Caco-2 (cell line): ENCODE measurements around the gene RANGAP1. TPM values are rescaled to one million over a fixed set of nuclear protein-coding genes. Genes with fewer than 3 reads are reported as not detected.

Experiments used
- BruUV-seq: library from RNA; stranded (reverse); fragments of 400-500 nt; replicated peaks from 2 replicates; lab custom pipeline; 2021; lab: Mats Ljungman, UMichigan
- CTCF ChIA-PET: fragments of 300-600 bp; sonication (Branson Sonifier 250); formaldehyde crosslinking; loops from one replicate; lab custom pipeline; 2022; ENCODE audit warnings: antibody characterized with exemption; lab: Charles Lee
- POLR2A ChIA-PET: fragments of 300-600 bp; sonication (Branson Sonifier 250); formaldehyde crosslinking; loops from one replicate; lab custom pipeline; 2022; ENCODE audit warnings: antibody characterized with exemption; lab: Charles Lee
- DNase-seq, 2 experiments: peaks; one replicate each; pipeline versions ENCODE4 v3.0.0 to v3.0.0-alpha.2; 2020 to 2022
- H3K27me3 ChIP-seq: replicated peaks from 2 replicates; pipeline ENCODE4 v1.6.0; 2011; ENCODE audit warnings: low read length; ENCODE audit not compliant: control insufficient read depth, insufficient read depth
- H3K36me3 ChIP-seq: 2 replicates; pipeline ENCODE4 v1.5.1; 2011; ENCODE audit warnings: low read length; ENCODE audit not compliant: control insufficient read depth, insufficient read depth
- H3K4me1 ChIP-seq: fragments of 250-450 bp; sonication (Bioruptor Pico); 2 replicates; pipeline ENCODE4 v1.5.1; 2020; ENCODE audit warnings: mild to moderate bottlenecking
- H3K4me3 ChIP-seq: 2 replicates; pipeline ENCODE4 v1.5.1; 2011; ENCODE audit warnings: low read depth, mild to moderate bottlenecking, control low read depth, low read length
- H3K9me3 ChIP-seq: fragments of 250-450 bp; sonication (Bioruptor Pico); 2 replicates; pipeline ENCODE4 v1.5.1; 2020; ENCODE audit warnings: mild to moderate bottlenecking, moderate library complexity
- H3K27ac Mint-ChIP-seq: one replicate; pipeline ENCODE4 v1.8.0; 2022; ENCODE audit warnings: mixed read lengths; ENCODE audit not compliant: unreplicated experiment
- H3K27me3 Mint-ChIP-seq: one replicate; pipeline ENCODE4 v1.8.0; 2022; ENCODE audit warnings: mixed read lengths; ENCODE audit not compliant: insufficient read depth, unreplicated experiment
- H3K36me3 Mint-ChIP-seq: one replicate; pipeline ENCODE4 v1.8.0; 2022; ENCODE audit warnings: mild to moderate bottlenecking, mixed read lengths; ENCODE audit not compliant: insufficient read depth, unreplicated experiment
- H3K4me1 Mint-ChIP-seq: one replicate; pipeline ENCODE4 v1.8.0; 2022; ENCODE audit warnings: low read depth, mixed read lengths; ENCODE audit not compliant: unreplicated experiment
- H3K4me3 Mint-ChIP-seq: one replicate; pipeline ENCODE4 v1.8.0; 2022; ENCODE audit warnings: mild to moderate bottlenecking, moderate library complexity, mixed read lengths; ENCODE audit not compliant: unreplicated experiment
- H3K9me3 Mint-ChIP-seq: one replicate; pipeline ENCODE4 v1.8.0; 2022; ENCODE audit warnings: mixed read lengths; ENCODE audit not compliant: unreplicated experiment
- intact Hi-C: fragments of 100-400 bp; cut with micrococcal nuclease; formaldehyde crosslinking; loops from one replicate; pipeline ENCODE4 v1.10.0; 2022; ENCODE audit not compliant: unreplicated experiment
- microRNA-seq: library from miRNA; unstranded; fragments of <30 nt; microRNA quantifications from one replicate; pipeline ENCODE4 v1.2.0, GENCODE V29; 2022
- total RNA-seq: library from RNA; stranded (reverse); gene quantifications from 2 replicates; pipeline ENCODE4 v1.2.3, GENCODE V29; 2022
- TF ChIP-seq, protein P1 (sequence below), 2 experiments: fragments of 200-600 bp in 1 of 2; IDR thresholded peaks; 1 replicate in 1 of 2; 2 replicates in 1 of 2; pipeline versions ENCODE4 v1.5.1 to v1.8.0; 2011 to 2022; ENCODE audit warnings: antibody characterized with exemption in 1 of 2, control low read depth in 1 of 2, inconsistent platforms in 1 of 2, low read depth in 1 of 2, low read length in 1 of 2, mild to moderate bottlenecking in 1 of 2, moderate library complexity in 1 of 2; ENCODE audit not compliant: insufficient read depth in 1 of 2, severe bottlenecking in 1 of 2, unreplicated experiment in 1 of 2

The RANGAP1 gene
- total RNA-seq, 1 experiment from 2014 or later: 106 TPM

DNA sequence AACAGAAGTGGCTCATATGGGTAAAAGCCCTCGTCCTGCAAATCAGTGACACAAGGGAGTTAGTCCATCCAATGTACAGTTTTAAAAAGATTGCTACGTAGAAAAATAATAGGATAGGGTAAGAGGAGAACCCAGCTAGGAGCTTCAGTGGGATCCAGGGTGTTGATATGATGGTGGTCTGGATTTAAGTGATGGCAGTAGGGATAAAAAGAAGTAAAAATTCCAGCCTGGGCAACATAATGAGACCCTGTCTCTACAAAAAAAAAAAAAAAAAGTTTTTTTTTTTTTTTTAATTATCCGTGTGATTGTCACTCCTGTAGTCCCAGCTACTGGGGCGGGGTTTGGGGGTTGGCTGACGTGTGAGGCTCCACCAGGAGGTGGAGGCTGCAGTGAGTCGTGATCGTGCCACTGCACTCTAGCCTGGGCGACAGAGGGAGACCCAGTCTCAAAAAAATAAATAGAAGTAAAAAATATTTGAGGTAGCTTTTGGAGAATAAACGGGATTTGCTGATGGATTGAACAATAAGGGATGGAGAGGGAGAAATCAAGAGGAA is 87.9 kb downstream of the RANGAP1 start:
- Mint-ChIP-seq H3K4me1 (peaks cover 11% of the 10 kb centered on the region), H3K27ac (no peak overlapping the region), H3K27me3 (peaks cover 5% of the 10 kb centered on the region)

DNA sequence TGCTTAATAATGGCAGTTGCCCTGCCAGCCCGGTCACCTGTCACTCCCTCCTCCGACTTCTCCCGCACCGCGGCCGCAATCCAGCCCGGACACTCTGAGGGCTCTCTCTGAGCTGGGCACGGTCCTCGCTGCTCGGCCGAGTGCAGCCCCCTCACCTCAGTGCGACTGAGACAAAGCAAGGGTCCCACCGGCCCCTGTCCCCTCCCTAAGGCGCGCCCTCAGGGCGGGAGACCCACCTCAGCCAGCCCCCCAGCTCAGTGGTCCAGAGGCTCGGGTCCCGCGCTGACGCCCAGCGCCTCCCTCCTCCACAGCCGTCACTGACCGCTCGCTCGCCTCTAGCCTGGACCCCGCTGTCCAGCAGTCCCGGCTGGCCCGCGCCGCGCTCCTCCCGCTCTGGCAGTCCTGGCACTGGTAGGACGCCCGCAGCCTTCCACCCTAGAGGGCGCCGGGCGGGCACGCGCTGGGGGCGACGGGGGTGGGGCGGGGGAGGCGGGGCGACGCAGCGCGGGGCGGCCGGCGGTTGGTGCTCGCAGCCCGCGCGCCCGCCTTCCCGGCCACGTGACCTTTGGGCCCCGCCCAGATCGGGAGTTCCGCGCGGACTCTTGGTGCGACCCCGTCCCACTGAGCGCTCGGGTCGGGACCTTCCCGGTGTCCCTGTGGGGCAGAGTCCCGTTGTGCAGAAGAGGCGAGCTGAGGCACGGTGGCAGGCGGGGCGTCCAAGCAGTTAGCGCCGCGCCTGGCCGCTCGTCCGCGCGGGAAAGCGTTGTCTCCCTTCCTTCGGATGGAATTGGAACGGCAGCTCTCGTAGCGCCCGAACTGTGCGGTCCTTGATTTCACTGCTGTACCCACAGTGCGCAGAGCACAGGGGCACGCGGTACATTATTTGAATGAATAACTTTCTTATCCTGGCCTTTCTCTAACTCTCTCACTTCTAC is 88.7 kb downstream of the RANGAP1 start:
- POLR2A ChIA-PET: interaction anchor here (0.6 to 0.8 kb wide), 5 partner anchors 10 to 246 kb away, joined by 3 to 12 read pairs (median 3); partner anchors contain the start of gene RBX1

More for the DNA sequence above, 87.9 kb downstream of the RANGAP1 start:
- CTCF ChIA-PET: interaction anchor here (0.5 to 1.7 kb wide), 5 partner anchors 8 to 283 kb away, joined by 3 to 5 read pairs (median 4); no protein-coding TSS in a partner anchor
- Histone ChIP-seq H3K9me3 (no peaks in the 10 kb centered on the region), H3K36me3 (no peaks in the 10 kb centered on the region; the same call in 1 of the 2 replicates), H3K4me3 (peak overlapping the region; percentile 59), H3K27me3 (no peaks in the 10 kb centered on the region), H3K4me1 (0 out of 2 replicates have a peak, but pooled peaks cover 7% of the 10 kb centered on the region)
- BruUV-seq: no TSS peak
- intact Hi-C loops: no loop called here
- Mint-ChIP-seq H3K36me3 (peaks cover 5% of the 10 kb centered on the region), H3K4me3 (peak overlapping the region; percentile 82), H3K9me3 (no peaks in the 10 kb centered on the region)
- TF ChIP-seq, protein P1, sequence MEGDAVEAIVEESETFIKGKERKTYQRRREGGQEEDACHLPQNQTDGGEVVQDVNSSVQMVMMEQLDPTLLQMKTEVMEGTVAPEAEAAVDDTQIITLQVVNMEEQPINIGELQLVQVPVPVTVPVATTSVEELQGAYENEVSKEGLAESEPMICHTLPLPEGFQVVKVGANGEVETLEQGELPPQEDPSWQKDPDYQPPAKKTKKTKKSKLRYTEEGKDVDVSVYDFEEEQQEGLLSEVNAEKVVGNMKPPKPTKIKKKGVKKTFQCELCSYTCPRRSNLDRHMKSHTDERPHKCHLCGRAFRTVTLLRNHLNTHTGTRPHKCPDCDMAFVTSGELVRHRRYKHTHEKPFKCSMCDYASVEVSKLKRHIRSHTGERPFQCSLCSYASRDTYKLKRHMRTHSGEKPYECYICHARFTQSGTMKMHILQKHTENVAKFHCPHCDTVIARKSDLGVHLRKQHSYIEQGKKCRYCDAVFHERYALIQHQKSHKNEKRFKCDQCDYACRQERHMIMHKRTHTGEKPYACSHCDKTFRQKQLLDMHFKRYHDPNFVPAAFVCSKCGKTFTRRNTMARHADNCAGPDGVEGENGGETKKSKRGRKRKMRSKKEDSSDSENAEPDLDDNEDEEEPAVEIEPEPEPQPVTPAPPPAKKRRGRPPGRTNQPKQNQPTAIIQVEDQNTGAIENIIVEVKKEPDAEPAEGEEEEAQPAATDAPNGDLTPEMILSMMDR (IDR thresholded peaks at IDR 0.05; ENCODE audit: insufficient read depth in 1 of 2, low read depth in 1 of 2, low read length in 1 of 2, severe bottlenecking in 1 of 2, unreplicated experiment in 1 of 2): no peak
- peak in 1 of 2 experiments; percentile 51 for DNase-seq
- POLR2A ChIA-PET: interaction anchor here (0.6 to 0.8 kb wide), 5 partner anchors 17 to 362 kb away, joined by 3 to 15 read pairs (median 3); partner anchors contain the start of gene RBX1

More for the DNA sequence above, 88.7 kb downstream of the RANGAP1 start:
- Histone ChIP-seq H3K4me1 (0 out of 2 replicates have a peak, but pooled peaks cover 7% of the 10 kb centered on the region), H3K36me3 (no peaks in the 10 kb centered on the region; the same call in 1 of the 2 replicates), H3K4me3 (peak overlapping the region; percentile 59), H3K9me3 (no peaks in the 10 kb centered on the region), H3K27me3 (no peaks in the 10 kb centered on the region)
- Mint-ChIP-seq H3K27me3 (peaks cover 4% of the 10 kb centered on the region), H3K4me3 (peak overlapping the region; percentile 82), H3K36me3 (peaks cover 5% of the 10 kb centered on the region), H3K9me3 (no peaks in the 10 kb centered on the region), H3K27ac (no peak overlapping the region), H3K4me1 (peaks cover 11% of the 10 kb centered on the region)
- CTCF ChIA-PET: interaction anchor here (0.5 to 1.7 kb wide), 3 partner anchors 10 to 275 kb away, joined by 3 to 5 read pairs (median 3); no protein-coding TSS in a partner anchor
- intact Hi-C loops: no loop called here
- TF ChIP-seq, protein P1 (IDR thresholded peaks at IDR 0.05; ENCODE audit: insufficient read depth in 1 of 2, low read depth in 1 of 2, low read length in 1 of 2, severe bottlenecking in 1 of 2, unreplicated experiment in 1 of 2): peak in 1 of 2 experiments; percentile 1
- no TSS peak for BruUV-seq
- DNase-seq: peak; percentile 79 to 87

Small RNAs within 50 kb of the gene (microRNA-seq; reads per million reads assigned to microRNA genes)
- gene MIR6889: not detected

Other genes with a start within 250 kb of the RANGAP1 start
- gene EP300, start 193.6 kb downstream of the RANGAP1 start, total RNA-seq: 78.6 and 82.9 TPM in 2 replicates
- gene L3MBTL2, start 80.9 kb downstream of the RANGAP1 start, total RNA-seq: 18.8 and 24.3 TPM in 2 replicates
- 0.32 TPM in 1 of 2 replicates, not detected in the other for gene CHADL, start 45.3 kb downstream of the RANGAP1 start, total RNA-seq
- gene ZC3H7B, start 15.3 kb upstream of the RANGAP1 start, total RNA-seq: 55.0 and 60.6 TPM in 2 replicates
- 13.8 and 17.8 TPM in 2 replicates for gene TEF, start 95.8 kb upstream of the RANGAP1 start, total RNA-seq
- 49.0 and 52.5 TPM in 2 replicates for gene TOB2, start 160.6 kb upstream of the RANGAP1 start, total RNA-seq
- 75.4 and 78.6 TPM in 2 replicates for gene PHF5A, start 182.5 kb upstream of the RANGAP1 start, total RNA-seq
- gene ACO2, start 182.9 kb upstream of the RANGAP1 start, total RNA-seq: 90.5 and 95.5 TPM in 2 replicates